ENCODE measurements around the gene HAVCR2.

Gene HAVCR2

DNA sequence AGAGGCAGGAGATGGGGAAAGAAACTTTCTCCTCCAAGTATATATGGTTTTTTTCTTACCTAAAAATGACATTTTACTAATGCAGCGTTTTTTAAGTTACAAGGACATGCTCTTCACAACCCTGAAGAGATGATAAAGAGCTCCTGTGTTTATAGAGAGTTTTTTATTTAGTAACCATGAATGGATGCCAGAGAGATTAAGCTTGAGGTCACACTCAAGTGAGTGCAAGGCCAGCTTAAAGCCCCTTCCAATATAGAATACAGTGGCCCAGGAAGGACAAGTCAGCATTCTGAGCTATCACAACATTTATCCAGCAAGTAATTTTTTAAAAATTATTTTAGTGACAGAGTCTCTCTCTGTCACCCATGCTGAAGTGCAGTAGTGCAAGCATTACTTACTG is 6.7 kb upstream of the HAVCR2 start:
- TF ChIP-seq, protein P1, sequence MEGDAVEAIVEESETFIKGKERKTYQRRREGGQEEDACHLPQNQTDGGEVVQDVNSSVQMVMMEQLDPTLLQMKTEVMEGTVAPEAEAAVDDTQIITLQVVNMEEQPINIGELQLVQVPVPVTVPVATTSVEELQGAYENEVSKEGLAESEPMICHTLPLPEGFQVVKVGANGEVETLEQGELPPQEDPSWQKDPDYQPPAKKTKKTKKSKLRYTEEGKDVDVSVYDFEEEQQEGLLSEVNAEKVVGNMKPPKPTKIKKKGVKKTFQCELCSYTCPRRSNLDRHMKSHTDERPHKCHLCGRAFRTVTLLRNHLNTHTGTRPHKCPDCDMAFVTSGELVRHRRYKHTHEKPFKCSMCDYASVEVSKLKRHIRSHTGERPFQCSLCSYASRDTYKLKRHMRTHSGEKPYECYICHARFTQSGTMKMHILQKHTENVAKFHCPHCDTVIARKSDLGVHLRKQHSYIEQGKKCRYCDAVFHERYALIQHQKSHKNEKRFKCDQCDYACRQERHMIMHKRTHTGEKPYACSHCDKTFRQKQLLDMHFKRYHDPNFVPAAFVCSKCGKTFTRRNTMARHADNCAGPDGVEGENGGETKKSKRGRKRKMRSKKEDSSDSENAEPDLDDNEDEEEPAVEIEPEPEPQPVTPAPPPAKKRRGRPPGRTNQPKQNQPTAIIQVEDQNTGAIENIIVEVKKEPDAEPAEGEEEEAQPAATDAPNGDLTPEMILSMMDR (conservative IDR thresholded peaks at IDR 0.05; ENCODE audit: low read depth, low read length), result no peak

DNA sequence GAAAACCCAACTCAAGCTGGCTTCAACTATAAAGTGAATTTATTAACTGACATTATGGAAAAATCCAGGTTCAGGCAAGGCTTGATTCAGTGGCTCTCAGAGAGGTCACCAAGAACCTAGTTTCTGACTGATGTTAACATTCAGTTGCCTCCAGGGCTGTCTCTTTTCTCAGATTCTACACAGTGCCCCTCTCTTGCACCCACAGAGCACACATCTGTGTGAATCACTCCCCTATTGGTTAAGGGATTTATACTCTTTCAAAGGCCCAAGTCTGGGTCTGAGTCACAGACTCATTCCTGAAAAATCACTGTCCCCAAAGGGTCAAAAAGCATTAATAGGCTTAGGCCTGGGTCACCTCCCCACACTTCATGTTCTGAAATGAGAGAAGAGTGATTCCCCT is 6.2 kb upstream of the HAVCR2 start:
- TF ChIP-seq, protein P1 (conservative IDR thresholded peaks at IDR 0.05; ENCODE audit: low read depth, low read length), result no peak
- no peak for DNase-seq (ENCODE audit: low read depth)
- H3K4me3 ChIP-seq (ENCODE audit: low read length), result no peak overlapping the region

More for the DNA sequence above, 6.7 kb upstream of the HAVCR2 start:
- DNase-seq (ENCODE audit: low read depth), result no peak
- no peak overlapping the region for H3K4me3 ChIP-seq (ENCODE audit: low read length)

DNA sequence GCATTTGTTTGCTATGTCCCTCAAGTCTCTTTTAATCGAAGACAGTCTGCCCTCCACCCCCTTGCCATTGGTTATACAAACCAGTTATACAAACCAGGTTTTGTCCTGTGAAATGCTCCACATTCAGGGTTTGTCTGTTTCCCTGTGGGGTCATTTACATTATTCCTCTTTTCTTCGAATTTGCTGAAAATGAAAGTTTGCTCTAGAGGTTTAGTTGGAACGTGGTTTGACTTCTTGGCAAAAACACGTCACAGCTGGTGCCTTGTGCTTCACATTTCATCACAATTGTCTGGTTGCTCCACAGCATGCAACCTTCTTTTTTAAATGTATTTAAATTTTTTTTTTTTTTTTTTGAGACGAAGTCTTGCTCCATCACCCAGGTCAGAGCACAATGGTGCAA is 4.2 kb upstream of the HAVCR2 start:
- H3K4me3 ChIP-seq (ENCODE audit: low read length), result no peak overlapping the region
- TF ChIP-seq, protein P1 (conservative IDR thresholded peaks at IDR 0.05; ENCODE audit: low read depth, low read length), result no peak
- DNase-seq (ENCODE audit: low read depth), result no peak

DNA sequence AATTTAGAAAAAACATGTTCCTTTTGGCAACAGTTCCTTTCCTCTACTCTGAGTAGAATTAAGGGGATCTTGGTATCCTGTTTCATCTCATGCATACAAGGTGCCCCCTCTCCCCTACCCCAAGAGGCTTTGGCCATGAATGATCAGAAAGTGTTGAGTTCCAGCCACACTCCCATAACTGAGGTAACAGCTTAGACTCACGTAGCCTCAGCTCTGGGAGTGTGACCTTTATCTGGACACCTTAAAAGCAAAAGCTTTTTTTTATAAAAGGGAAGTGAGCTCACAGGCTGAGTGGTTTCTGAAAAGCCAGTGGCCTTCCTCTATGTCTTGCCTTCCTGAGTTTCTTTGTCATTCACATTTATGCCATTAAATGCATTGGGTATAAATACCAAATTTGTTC is 900 bp upstream of the HAVCR2 start:
- TF ChIP-seq, protein P1 (conservative IDR thresholded peaks at IDR 0.05; ENCODE audit: low read depth, low read length), result no peak
- H3K4me3 ChIP-seq (ENCODE audit: low read length), result no peak overlapping the region
- DNase-seq (ENCODE audit: low read depth), result no peak

DNA sequence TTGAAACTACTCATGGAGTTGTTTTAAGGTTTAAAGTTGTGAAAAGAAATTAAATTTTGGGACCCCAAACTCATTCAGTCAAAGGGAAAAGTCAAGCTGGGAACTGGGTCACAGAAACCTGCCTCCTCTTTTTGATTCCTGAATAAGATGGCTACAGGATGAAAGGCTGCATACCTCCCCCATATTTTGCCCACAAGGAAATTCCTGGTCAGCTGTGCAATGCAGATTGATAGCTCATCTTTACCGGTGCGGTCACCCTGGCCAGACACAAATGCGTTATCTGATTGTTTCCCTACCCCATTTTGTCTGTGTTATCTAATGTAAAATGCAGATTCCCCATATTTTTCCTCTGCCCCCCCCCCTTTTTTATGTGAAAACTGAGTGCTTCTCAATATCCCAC is 1.3 kb downstream of the HAVCR2 start:
- DNase-seq (ENCODE audit: low read depth), result no peak
- TF ChIP-seq, protein P1 (conservative IDR thresholded peaks at IDR 0.05; ENCODE audit: low read depth, low read length), result no peak
- no peak overlapping the region for H3K4me3 ChIP-seq (ENCODE audit: low read length)

DNA sequence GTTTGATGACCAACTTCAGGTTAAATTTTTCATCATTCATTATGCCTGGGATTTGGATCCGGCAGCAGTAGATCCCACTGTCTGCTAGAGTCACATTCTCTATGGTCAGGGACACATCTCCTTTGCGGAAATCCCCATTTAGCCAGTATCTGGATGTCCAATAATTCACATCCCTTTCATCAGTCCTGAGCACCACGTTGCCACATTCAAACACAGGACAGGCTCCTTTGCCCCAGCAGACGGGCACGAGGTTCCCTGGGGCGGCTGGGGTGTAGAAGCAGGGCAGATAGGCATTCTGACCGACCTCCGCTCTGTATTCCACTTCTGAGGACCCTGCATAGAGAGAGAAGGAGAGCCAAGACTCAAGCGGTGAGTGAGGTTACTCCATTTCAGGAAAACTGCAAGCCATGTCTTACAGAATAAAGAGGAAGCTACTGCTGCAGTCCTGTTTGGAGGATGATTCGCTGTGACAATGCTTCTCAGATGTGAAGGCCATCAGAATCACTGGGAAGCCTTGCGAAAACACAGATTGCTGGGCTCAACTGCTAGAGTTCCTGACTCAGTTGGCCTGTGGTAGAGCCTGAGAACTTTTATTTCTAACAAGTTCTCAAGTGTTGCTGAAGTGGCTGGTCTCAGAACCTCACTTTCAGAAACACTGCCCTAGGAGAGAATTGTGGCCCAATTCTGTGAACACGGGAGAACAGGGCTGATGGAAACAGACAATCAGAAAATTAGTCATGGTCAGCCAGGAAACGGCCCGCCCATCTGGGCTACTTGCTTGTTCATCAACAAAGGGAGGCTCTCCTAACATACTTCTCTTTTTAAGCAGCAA is 2.0 kb downstream of the HAVCR2 start:
- no peak overlapping the region for H3K4me3 ChIP-seq (ENCODE audit: low read length)
- no peak for DNase-seq (ENCODE audit: low read depth)
- TF ChIP-seq, protein P1 (conservative IDR thresholded peaks at IDR 0.05; ENCODE audit: low read depth, low read length), result no peak

DNA sequence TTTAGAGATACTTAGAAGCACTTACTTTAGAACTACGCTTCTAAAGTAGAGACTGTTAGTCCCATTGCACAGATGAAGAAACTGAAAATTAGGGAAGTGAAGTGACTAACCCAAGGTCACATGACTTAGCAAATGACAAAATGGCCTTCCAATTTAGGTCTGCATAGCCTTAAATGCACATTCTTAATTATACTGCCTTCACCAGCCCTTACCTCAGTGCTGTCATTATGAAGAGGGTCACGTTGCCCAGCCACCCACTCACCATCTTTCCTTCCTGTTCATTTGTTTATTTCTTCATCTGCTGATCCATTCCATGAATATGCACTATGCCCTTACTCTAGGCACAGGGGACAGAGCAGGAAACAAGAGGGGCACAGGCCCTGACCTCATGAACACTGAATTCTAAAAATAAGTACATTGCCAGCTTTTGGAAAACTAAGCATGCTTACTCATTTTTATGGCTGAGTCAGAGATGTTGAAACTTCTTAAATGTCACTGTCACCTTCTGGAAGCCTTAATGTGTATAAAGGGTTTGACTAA is 8.6 kb downstream of the HAVCR2 start:
- no peak overlapping the region for H3K4me3 ChIP-seq (ENCODE audit: low read length)
- TF ChIP-seq, protein P1 (conservative IDR thresholded peaks at IDR 0.05; ENCODE audit: low read depth, low read length), result no peak
- no peak for DNase-seq (ENCODE audit: low read depth)
